H1 (cell line): Measurements from ENCODE around the gene HMCES. TPM values are rescaled to one million over a fixed set of nuclear protein-coding genes. Genes with fewer than 3 reads are reported as not detected.

ENCODE experiments used
- CTCF ChIA-PET: fragments of 300-600 bp; sonication (Branson Sonifier 250); formaldehyde crosslinking; loops from one replicate; lab custom pipeline; 2021; ENCODE audit not compliant: partially characterized antibody; lab: Charles Lee
- POLR2A ChIA-PET: fragments of 300-600 bp; sonication (Branson Sonifier 250); formaldehyde crosslinking; loops from one replicate; lab custom pipeline; 2021; ENCODE audit warnings: inconsistent platforms; ENCODE audit not compliant: partially characterized antibody; lab: Charles Lee
- DNase-seq, 2 experiments: peaks; one replicate each; pipeline versions ENCODE4 v3.0.0 to v3.0.0-alpha.2; 2010 to 2022; ENCODE audit warnings: low spot score in 2 of 2, low read depth in 1 of 2, mixed read lengths in 1 of 2
- FAIRE-seq: peaks from 2 replicates; lab custom pipeline; 2011; peaks lifted over from hg19 to GRCh38; lab: Jason Lieb, UNC
- H2AFZ ChIP-seq: 2 replicates; pipeline ENCODE4 v1.8.1; 2012; ENCODE audit warnings: low read length, inconsistent platforms
- H2AK5ac ChIP-seq: 2 replicates; pipeline ENCODE4 v1.6.1; 2013; ENCODE audit warnings: low read depth, low read length
- H2BK120ac ChIP-seq: replicated peaks from 2 replicates; pipeline ENCODE3; 2013; ENCODE audit warnings: low read depth, low read length, inconsistent platforms
- H2BK12ac ChIP-seq: 2 replicates; pipeline ENCODE4 v1.6.1; 2013; ENCODE audit warnings: low read depth, low read length
- H2BK15ac ChIP-seq: 2 replicates; pipeline ENCODE4 v1.6.1; 2013; ENCODE audit warnings: low read length
- H2BK20ac ChIP-seq: 2 replicates; pipeline ENCODE4 v1.6.1; 2013; ENCODE audit warnings: low read length
- H2BK5ac ChIP-seq: 2 replicates; pipeline ENCODE4 v1.6.1; 2013; ENCODE audit warnings: low read depth, low read length
- H3K14ac ChIP-seq: 2 replicates; pipeline ENCODE4 v1.6.1; 2013; ENCODE audit warnings: inconsistent platforms; ENCODE audit not compliant: insufficient read length
- H3K18ac ChIP-seq: 2 replicates; pipeline ENCODE4 v1.6.1; 2013; ENCODE audit warnings: low read length; ENCODE audit errors: extremely low read depth
- H3K23ac ChIP-seq: 2 replicates; pipeline ENCODE4 v1.6.1; 2013; ENCODE audit warnings: inconsistent platforms; ENCODE audit not compliant: insufficient read length
- H3K23me2 ChIP-seq: 2 replicates; pipeline ENCODE4 v1.6.1; 2013; ENCODE audit warnings: low read depth, low read length
- H3K27ac ChIP-seq: 2 replicates; pipeline ENCODE4 v1.6.1; 2011; ENCODE audit warnings: low read depth, low read length, inconsistent platforms
- H3K27me3 ChIP-seq, 4 experiments: replicated peaks in 1 of 4; 1 replicate in 1 of 4; 2 replicates in 3 of 4; pipeline versions ENCODE4 v1.6.1 to v1.8.1; 2011 to 2013; ENCODE audit warnings: low read length in 3 of 4, mild to moderate bottlenecking in 3 of 4, inconsistent platforms in 2 of 4, mixed read lengths in 2 of 4, moderate library complexity in 1 of 4; ENCODE audit not compliant: control insufficient read depth in 3 of 4, insufficient read depth in 3 of 4; ENCODE audit errors: extremely low read depth in 1 of 4
- H3K36me3 ChIP-seq, 4 experiments: 2 replicates each; pipeline versions ENCODE4 v1.6.1 to v1.8.1; 2011 to 2013; ENCODE audit warnings: mild to moderate bottlenecking in 4 of 4, low read length in 3 of 4, moderate library complexity in 2 of 4, control low read depth in 1 of 4, inconsistent platforms in 1 of 4; ENCODE audit not compliant: insufficient read depth in 4 of 4, control insufficient read depth in 2 of 4
- H3K4ac ChIP-seq: replicated peaks from 2 replicates; pipeline ENCODE3; 2013; ENCODE audit warnings: low read length, low read depth, mixed read lengths, inconsistent platforms; ENCODE audit not compliant: insufficient read length
- H3K4me1 ChIP-seq, 4 experiments: replicated peaks in 1 of 4; 1 replicate in 1 of 4; 2 replicates in 3 of 4; pipeline versions ENCODE4 v1.6.1 to v1.8.1; 2011 to 2013; ENCODE audit warnings: low read length in 3 of 4, inconsistent platforms in 2 of 4, mixed read lengths in 1 of 4; ENCODE audit not compliant: insufficient read depth in 4 of 4, control insufficient read depth in 3 of 4
- H3K4me2 ChIP-seq, 2 experiments: 2 replicates each; pipeline versions ENCODE4 v1.6.1 to v1.8.1; 2011 to 2013; ENCODE audit warnings: low read depth in 2 of 2, low read length in 2 of 2, control low read depth in 1 of 2, inconsistent platforms in 1 of 2, mild to moderate bottlenecking in 1 of 2; ENCODE audit not compliant: insufficient read depth in 1 of 2
- H3K4me3 ChIP-seq, 4 experiments: fragments of 200-600, 300-600 bp in 1 of 4; sonication (generic), shearing (Covaris generic), sonication (Bioruptor Twin) in 1 of 4; 2 replicates each; pipeline versions ENCODE4 v1.5.1 to v1.8.1; 2011 to 2016; ENCODE audit warnings: low read length in 4 of 4, low read depth in 3 of 4, control low read depth in 2 of 4, inconsistent platforms in 2 of 4, mild to moderate bottlenecking in 2 of 4, mixed read lengths in 1 of 4, moderate library complexity in 1 of 4; ENCODE audit not compliant: insufficient read depth in 2 of 4; ENCODE audit errors: extremely low read depth in 1 of 4
- H3K56ac ChIP-seq: replicated peaks from 2 replicates; pipeline ENCODE3; 2013; ENCODE audit warnings: low read depth, mild to moderate bottlenecking, mixed read lengths, low read length, inconsistent platforms; ENCODE audit not compliant: insufficient read length
- H3K79me1 ChIP-seq: 2 replicates; pipeline ENCODE4 v1.6.1; 2013; ENCODE audit warnings: low read depth, low read length, control low read depth
- H3K79me2 ChIP-seq, 2 experiments: 2 replicates each; pipeline versions ENCODE4 v1.6.1 to v1.8.1; 2012 to 2013; ENCODE audit warnings: low read length in 2 of 2, mild to moderate bottlenecking in 2 of 2, inconsistent platforms in 1 of 2; ENCODE audit not compliant: insufficient read depth in 2 of 2, control insufficient read depth in 1 of 2
- H3K9ac ChIP-seq, 4 experiments: replicated peaks in 1 of 4; 1 replicate in 1 of 4; 2 replicates in 3 of 4; pipeline versions ENCODE4 v1.6.1 to v1.8.1; 2011 to 2013; ENCODE audit warnings: low read depth in 3 of 4, low read length in 3 of 4, control low read depth in 2 of 4, mild to moderate bottlenecking in 2 of 4, moderate library complexity in 2 of 4, inconsistent platforms in 1 of 4; ENCODE audit errors: extremely low read depth in 1 of 4
- H3K9me3 ChIP-seq, 2 experiments: 2 replicates each; pipeline versions ENCODE4 v1.6.1 to v1.8.1; 2012 to 2013; ENCODE audit warnings: mild to moderate bottlenecking in 2 of 2, moderate library complexity in 2 of 2, control low read depth in 1 of 2, inconsistent platforms in 1 of 2, low read depth in 1 of 2, low read length in 1 of 2, mixed read lengths in 1 of 2; ENCODE audit not compliant: insufficient read depth in 2 of 2
- H4K20me1 ChIP-seq, 2 experiments: replicated peaks in 1 of 2; 2 replicates each; pipeline versions ENCODE3 to v1.8.1; 2011 to 2013; ENCODE audit warnings: inconsistent platforms in 2 of 2, low read length in 2 of 2, mild to moderate bottlenecking in 1 of 2; ENCODE audit not compliant: insufficient read depth in 2 of 2, control insufficient read depth in 1 of 2
- H4K5ac ChIP-seq: 2 replicates; pipeline ENCODE4 v1.6.1; 2013; ENCODE audit warnings: low read length, low read depth, mixed read lengths, inconsistent platforms; ENCODE audit not compliant: insufficient read length
- H4K8ac ChIP-seq: 2 replicates; pipeline ENCODE4 v1.8.0; 2013; ENCODE audit warnings: mild to moderate bottlenecking, moderate library complexity, low read length, inconsistent platforms; ENCODE audit not compliant: insufficient read depth; ENCODE audit errors: extremely low read depth
- H4K91ac ChIP-seq: replicated peaks from 2 replicates; pipeline ENCODE3; 2013; ENCODE audit warnings: low read length, mixed read lengths, inconsistent platforms; ENCODE audit not compliant: insufficient read length
- BRCA1 ChIP-seq: IDR thresholded peaks from 2 replicates; pipeline ENCODE4 v1.6.1; 2012; ENCODE audit warnings: low read depth, low read length, improper control_type of control experiment
- CREB1 ChIP-seq: IDR thresholded peaks from 2 replicates; pipeline ENCODE4 v1.6.1; 2012; ENCODE audit warnings: inconsistent platforms
- HDAC2 ChIP-seq, 2 experiments: fragments of 300-600 bp in 1 of 2; sonication (generic) in 1 of 2; IDR thresholded peaks; 2 replicates each; pipeline ENCODE4 v1.6.1; 2011 to 2012; ENCODE audit warnings: low read depth in 2 of 2, low read length in 2 of 2, mild to moderate bottlenecking in 2 of 2, moderate library complexity in 2 of 2, borderline replicate concordance in 1 of 2, inconsistent platforms in 1 of 2
- HDAC6 ChIP-seq: IDR thresholded peaks from one replicate; pipeline ENCODE4 v1.7.1; 2012; ENCODE audit warnings: low read depth, mild to moderate bottlenecking, inconsistent platforms, low read length, moderate library complexity
- MAFK ChIP-seq: IDR thresholded peaks from 2 replicates; pipeline ENCODE4 v1.6.1; 2012; ENCODE audit warnings: low read depth, mild to moderate bottlenecking, improper control_type of control experiment, low read length
- NANOG ChIP-seq: IDR thresholded peaks from 2 replicates; pipeline ENCODE4 v1.6.1; 2011; ENCODE audit warnings: low read length, low read depth, mild to moderate bottlenecking, inconsistent platforms; ENCODE audit not compliant: insufficient read depth, poor library complexity, severe bottlenecking
- POLR2A ChIP-seq, 2 experiments: IDR thresholded peaks; 1 replicate in 1 of 2; 2 replicates in 1 of 2; pipeline ENCODE4 v1.6.1; 2011; ENCODE audit warnings: low read depth in 2 of 2, low read length in 2 of 2, mild to moderate bottlenecking in 2 of 2; ENCODE audit errors: control extremely low read depth in 1 of 2
- RNF2 ChIP-seq: fragments of 200-900, 300-1000 bp; sonication (generic); IDR thresholded peaks from 2 replicates; pipeline ENCODE4 v1.7.1; 2016; ENCODE audit warnings: borderline replicate concordance, low read depth, mild to moderate bottlenecking, antibody characterized with exemption, low read length; ENCODE audit not compliant: poor library complexity, severe bottlenecking; ENCODE audit errors: missing control alignments
- RXRA ChIP-seq: IDR thresholded peaks from 2 replicates; pipeline ENCODE4 v1.6.1; 2011; ENCODE audit warnings: low read depth, mild to moderate bottlenecking, low read length, moderate library complexity; ENCODE audit not compliant: insufficient read depth
- SIRT6 ChIP-seq: IDR thresholded peaks from one replicate; pipeline ENCODE4 v1.7.1; 2012; ENCODE audit warnings: low read length, inconsistent platforms
- TBP ChIP-seq: IDR thresholded peaks from 2 replicates; pipeline ENCODE4 v1.6.1; 2011; ENCODE audit warnings: low read depth, low read length, improper control_type of control experiment
- ZNF274 ChIP-seq: IDR thresholded peaks from 2 replicates; pipeline ENCODE4 v1.7.0; 2012; ENCODE audit warnings: low read length, borderline replicate concordance; ENCODE audit errors: extremely low read depth
- WGBS, 2 experiments: shearing (Covaris generic) in 1 of 2; methylation state at CpG; one replicate each; pipeline versions ENCODE4 v1.1.6 to v1.1.7; 2013 to 2015; ENCODE audit warnings: low lambda C conversion rate in 2 of 2, mixed read lengths in 2 of 2, inconsistent platforms in 1 of 2, low coverage in 1 of 2, missing lambda C conversion rate in 1 of 2; ENCODE audit not compliant: insufficient replicate concordance in 2 of 2, insufficient coverage in 1 of 2, insufficient read length in 1 of 2; ENCODE audit errors: extremely low coverage in 1 of 2, missing lambda C conversion rate in 1 of 2; 5-methylcytosine and 5-hydroxymethylcytosine counted together
- polyA plus RNA-seq, 7 experiments: library from polyadenylated mRNA; depleted of rRNA in 3 of 7; stranded (reverse) in 5 of 7; unstranded in 2 of 7; fragments of >200 nt in 5 of 7; fragments of 200-250 nt in 2 of 7; gene quantifications; 1 replicate in 5 of 7; 2 replicates in 1 of 7; 4 replicates in 1 of 7; pipeline versions ENCODE4 v1.2.1 to v1.2.3, GENCODE V29; 2011 to 2013; ENCODE audit warnings: missing spikeins in 2 of 7, mixed read lengths in 2 of 7
- total RNA-seq: library from RNA; stranded (reverse); fragmentation: NEBNext Ultra II Directional; extraction: Animal tissue kit (Norgen Biotek cat#: 25700); gene quantifications from 2 replicates; pipeline ENCODE4 v1.2.1, GENCODE V29; 2021
- TF ChIP-seq, protein P1 (sequence below): IDR thresholded peaks from 2 replicates; pipeline ENCODE4 v1.6.1; 2012; ENCODE audit warnings: inconsistent platforms

The HMCES gene
- total and polyA plus RNA-seq, 2 of the 8 experiments (the other 6 are each of a cell fraction or from before 2014, with no cell fraction given), result 27.6 to 49.5 TPM

- no peak overlapping the region; the same call in 1 of the 2 replicates for H2BK5ac ChIP-seq
- H2AFZ ChIP-seq, result 0 out of 2 replicates have a peak overlapping the region, but pooled peaks have one; percentile 24
- H4K20me1 ChIP-seq, result peaks cover 0 to 3% of the 10 kb centered on the region in 2 experiments
- H3K14ac ChIP-seq, result no peak overlapping the region
- no peak overlapping the region for H3K4me3 ChIP-seq
- 73% methylated on average over 8 of the region's 8 CpGs; no CpG with 5 or more reads in 1 of the 2 experiments for WGBS, 2 experiments
- no peaks in the 10 kb centered on the region for H3K79me2 ChIP-seq
- H2AK5ac ChIP-seq, result no peak overlapping the region
- FAIRE-seq, result peak; percentile 69
- peak in 1 of 2 experiments; percentile 62 for DNase-seq
- ChIA-PET POLR2A (interaction anchor here (0.6 to 2.8 kb wide), 7 partner anchors 11 to 52 kb away, joined by 3 to 16 read pairs (median 4); a partner anchor contains a TSS), CTCF (interaction anchor here (0.7 to 4.6 kb wide), 22 partner anchors 8 to 382 kb away, joined by 3 to 18 read pairs (median 4); a partner anchor contains a TSS)
- no peak overlapping the region for H3K4me2 ChIP-seq
- H3K9ac ChIP-seq, result no peak overlapping the region
- H3K23ac ChIP-seq, result no peak overlapping the region
- no peaks in the 10 kb centered on the region for H3K9me3 ChIP-seq
- no peak overlapping the region for H3K27ac ChIP-seq
- H2BK120ac ChIP-seq, result no peak overlapping the region
- H3K36me3 ChIP-seq, result no peaks in the 10 kb centered on the region
- H4K91ac ChIP-seq, result no peak overlapping the region
- H3K79me1 ChIP-seq, result no peaks in the 10 kb centered on the region
- no peaks in the 10 kb centered on the region for H3K27me3 ChIP-seq
- H3K4ac ChIP-seq, result no peak overlapping the region
- H3K23me2 ChIP-seq, result no peaks in the 10 kb centered on the region
- no peak overlapping the region for H2BK20ac ChIP-seq
- H3K56ac ChIP-seq, result no peak overlapping the region
- H3K18ac ChIP-seq, result no peak overlapping the region
- no peak overlapping the region for H4K5ac ChIP-seq
- peaks cover 0 to 7% (median 1%) of the 10 kb centered on the region in 4 experiments; a peak in 3 of 7 replicates for H3K4me1 ChIP-seq
- peak overlapping the region; percentile 59; the same call in 1 of the 2 replicates for H4K8ac ChIP-seq
- H2BK12ac ChIP-seq, result no peak overlapping the region
- H2BK15ac ChIP-seq, result 0 out of 2 replicates have a peak overlapping the region, but pooled peaks have one; percentile 40
- TF ChIP-seq HDAC2 (IDR thresholded peaks at IDR 0.05; ENCODE audit: borderline replicate concordance in 1 of 2, low read depth in 2 of 2, low read length in 2 of 2) (no peak), SIRT6 (no peak), MAFK (no peak), HDAC6 (no peak), NANOG (no peak), ZNF274 (no peak), CREB1 (no peak), POLR2A (IDR thresholded peaks at IDR 0.05; ENCODE audit: control extremely low read depth in 1 of 2, low read depth in 2 of 2, low read length in 2 of 2) (no peak), RNF2 (no peak), RXRA (0 out of 2 replicates have a peak, but pooled peaks have one; percentile 6), BRCA1 (no peak), TBP (no peak)
- TF ChIP-seq, protein P1, sequence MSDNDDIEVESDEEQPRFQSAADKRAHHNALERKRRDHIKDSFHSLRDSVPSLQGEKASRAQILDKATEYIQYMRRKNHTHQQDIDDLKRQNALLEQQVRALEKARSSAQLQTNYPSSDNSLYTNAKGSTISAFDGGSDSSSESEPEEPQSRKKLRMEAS, result peak; percentile 49; the same call in 1 of the 2 replicates
Measured at GRCh38 chr3:129352045-129352444, 73.4 kb downstream of the HMCES start.
